NCI-H526 (cell line): ENCODE results near the gene TVP23B.
"Not testable (repeated sequence)": the region's sequence is repeated elsewhere in the genome, so short reads cannot be mapped to it uniquely, and the experiment has no call there.

ENCODE experiments used
- DNase-seq, 2 experiments: peaks; one replicate each; lab custom pipeline; 2025; lab: John Stamatoyannopoulos, UW

Gene TVP23B

DNA sequence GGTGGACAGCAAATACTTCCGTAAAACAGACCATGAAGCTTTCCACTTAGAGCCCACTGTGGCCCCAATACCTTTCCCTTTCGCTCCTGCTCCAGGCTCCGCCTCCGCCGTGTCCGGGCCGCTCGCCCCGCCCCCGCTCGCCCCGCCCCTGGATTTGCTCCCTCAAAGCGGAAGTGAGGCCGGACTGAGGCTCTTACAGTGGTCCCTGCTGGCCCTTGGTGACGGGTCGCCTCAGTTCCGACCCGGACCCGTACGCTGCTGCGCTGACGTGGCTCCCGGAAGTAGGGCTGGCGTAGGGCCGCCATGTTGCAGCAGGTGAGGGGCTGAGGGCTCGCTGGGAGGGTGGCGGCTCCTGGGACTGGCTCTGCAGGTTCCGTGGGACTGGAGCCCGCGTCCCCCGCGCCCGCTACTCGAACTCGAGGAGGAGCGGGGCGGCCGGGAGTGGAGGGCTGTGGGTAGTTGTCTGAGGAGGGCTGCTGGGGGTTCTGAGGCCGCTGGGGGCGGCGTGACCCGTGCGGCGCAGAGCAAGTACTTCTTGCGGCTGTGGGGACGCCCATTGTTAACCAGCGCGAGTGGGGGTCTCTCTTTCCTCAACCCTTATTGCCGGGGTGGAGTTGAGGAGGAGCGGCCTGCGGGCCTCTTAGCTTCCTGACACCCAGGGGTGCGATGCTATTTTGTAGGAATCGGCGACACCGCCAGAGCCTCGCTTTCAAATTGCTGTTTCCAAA lies at the start of gene TVP23B:
TSS of gene TVP23B (plus strand) at position 193 of the 728 bp plus-strand sequence. CDS start at position 304, 111 bp downstream.
- DNase-seq: peak; percentile 84 to 95

DNA sequence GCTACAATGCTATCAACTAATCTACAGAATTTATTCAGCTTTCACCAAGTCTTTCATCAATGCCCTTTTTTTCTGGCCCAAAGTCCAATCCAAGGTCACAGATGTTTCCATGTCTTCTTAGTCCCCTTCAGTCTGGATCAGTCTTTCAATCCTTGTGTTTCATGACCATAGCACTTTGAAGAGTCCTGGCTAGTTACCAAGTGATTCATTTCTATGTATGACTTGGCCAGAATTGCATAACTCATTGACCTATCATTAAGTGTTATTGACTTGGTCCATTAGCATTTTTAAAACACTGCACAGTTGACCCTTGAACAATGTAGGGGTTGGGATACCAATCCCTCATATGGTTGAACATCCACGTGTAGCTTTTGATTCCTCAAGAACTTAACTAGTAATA lies 48.5 kb upstream of the TVP23B start:
- not testable (repeated sequence) for DNase-seq

DNA sequence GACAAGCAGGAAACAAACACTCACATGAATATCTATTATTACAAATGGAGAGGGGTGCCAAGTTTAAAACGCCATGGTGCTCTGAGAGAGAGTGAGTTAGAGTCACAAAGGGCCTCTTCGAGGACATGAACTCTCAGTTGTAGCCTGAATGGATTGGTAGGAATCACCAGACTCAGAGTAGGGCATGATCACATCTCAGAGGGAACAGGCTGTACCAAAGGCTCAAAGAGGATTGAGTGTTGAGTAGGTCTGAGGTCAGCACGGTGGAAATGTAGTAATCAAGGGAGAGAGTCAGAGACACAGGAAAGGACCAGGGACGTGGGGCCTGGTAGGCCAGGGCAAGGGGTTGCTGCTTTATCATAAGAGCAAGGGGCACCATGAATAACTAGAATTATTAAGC lies 47.6 kb upstream of the TVP23B start:
- DNase-seq: not testable (repeated sequence)

DNA sequence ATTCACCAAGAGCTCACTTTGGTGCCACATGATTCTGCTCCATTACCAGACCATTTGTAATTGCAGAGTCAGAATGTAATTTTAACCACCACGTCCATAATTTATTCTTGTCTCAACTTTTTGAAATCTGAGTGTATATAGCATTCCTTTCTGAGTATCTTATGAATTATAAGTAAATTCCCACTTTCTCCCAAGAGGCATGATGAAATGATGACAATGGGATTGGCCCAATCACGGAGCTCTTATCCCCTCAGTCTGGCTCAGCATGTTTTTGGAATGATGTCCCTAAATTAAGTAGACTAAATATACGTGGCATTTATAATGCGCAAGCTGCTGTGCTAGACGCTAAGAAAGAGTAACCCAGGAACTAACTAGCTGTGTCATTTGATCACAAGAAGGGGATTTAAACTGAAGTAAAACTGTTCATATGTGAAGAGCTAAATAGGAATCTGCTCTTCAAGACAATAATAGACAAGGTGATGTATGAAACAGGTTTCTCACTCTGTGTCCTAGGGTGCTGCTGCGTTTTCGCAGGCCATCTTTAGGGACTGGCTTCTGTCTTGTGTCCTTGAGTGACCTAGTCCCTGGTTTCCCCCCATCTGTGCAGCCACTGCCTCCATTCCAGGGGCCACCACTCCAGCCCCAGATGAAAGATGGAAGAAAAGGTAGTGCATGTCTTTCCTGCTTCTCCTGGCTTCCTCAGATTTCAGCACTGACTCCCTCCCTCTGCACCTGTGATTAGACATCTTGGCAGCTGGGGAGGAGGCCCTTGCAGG lies 41.2 kb upstream of the TVP23B start:
- not testable (repeated sequence) for DNase-seq

DNA sequence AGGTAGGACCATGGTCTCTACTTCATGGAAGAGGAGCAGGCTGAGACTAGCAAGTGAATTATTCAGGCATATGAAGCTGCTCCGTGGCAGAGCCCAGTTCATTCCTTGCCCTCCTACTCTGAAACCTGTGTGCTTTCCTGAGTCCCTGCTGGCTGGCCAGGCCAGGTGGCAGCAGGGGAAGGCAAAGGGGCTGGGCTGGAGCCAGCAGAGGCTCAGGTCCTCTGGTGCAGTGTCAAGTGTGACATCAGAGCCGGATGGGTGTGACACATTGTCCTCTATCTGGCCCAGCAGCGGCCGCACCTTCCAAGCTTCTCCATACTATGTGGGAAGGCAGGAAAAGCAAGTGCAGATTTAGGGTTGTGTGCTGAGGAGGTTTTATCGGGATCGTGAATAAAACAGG lies 39.8 kb upstream of the TVP23B start:
- not testable (repeated sequence) for DNase-seq

DNA sequence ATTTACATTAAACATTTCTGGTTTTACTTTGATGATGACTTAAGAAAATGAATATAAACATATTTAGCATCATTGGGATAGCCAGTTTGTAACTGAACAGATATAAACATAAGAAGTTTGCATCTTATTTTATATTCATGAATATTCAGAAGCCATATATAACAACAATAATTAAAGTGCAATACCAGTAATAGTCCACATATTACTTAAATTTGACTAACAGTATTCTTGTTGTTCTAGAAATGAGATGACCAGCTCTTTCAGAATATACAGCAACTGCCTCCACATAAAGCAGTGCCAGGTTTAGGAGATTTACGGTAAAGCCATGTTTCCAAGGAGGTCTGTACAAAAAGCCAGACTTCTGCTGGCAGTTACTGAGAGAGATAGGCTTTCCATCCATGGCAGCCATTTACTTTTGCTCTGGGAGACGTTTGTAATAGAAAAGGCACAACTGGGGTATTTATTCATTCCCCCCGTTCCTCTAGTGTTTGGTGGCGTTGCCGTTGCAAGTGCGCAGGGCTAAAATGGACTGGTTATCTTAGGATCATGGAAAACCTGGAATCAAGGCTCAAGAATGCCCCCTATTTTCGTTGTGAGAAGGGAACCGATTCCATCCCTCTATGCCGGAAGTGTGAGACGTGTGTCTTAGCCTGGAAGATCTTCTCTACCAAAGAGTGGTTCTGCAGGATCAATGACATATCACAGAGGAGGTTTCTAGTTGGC lies 37.1 kb upstream of the TVP23B start, which contains the start of gene FBXW10:
TSS of gene FBXW10 (plus strand) at position 356 of the 723 bp plus-strand sequence. CDS start at position 547, 191 bp downstream.
- DNase-seq: not testable (repeated sequence)

DNA sequence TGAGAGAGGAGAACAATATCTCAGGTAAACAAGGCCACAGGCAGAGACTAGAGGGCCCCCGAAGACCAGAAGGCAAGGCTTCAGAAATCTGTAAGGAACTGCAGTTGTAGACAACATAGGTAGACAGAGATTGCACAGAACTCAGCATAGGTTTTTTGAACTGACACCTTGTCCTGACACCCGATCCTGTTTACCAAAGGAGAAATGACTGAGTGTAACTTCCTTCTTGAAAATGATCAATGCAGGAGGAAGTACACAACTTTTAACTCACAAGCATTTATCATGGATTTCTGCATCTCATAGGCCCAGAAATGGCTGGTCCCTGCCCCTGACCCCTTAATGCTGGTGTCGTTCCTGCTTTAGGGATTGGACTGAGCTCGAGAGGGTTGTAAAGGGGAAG lies 36.3 kb upstream of the TVP23B start:
- DNase-seq: not testable (repeated sequence)

DNA sequence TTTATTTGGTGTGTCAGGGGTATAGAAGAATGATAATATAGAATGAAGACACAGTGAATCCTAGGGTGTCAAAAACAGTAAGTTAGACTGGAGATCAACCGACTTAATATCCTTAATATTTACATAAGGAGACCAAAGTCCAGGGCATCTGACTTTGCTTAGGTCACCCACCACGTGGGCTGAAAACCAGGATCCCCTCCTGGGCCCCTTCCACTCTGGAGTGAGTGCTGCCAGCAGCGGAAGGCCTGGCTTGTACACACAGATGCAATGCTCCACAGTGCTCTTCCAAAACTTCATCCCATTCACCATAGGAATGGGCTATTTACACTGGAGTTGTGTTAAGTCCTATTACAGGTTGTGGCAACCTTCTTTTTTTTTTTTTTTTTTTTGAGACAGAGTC lies 34.4 kb upstream of the TVP23B start:
- not testable (repeated sequence) for DNase-seq

DNA sequence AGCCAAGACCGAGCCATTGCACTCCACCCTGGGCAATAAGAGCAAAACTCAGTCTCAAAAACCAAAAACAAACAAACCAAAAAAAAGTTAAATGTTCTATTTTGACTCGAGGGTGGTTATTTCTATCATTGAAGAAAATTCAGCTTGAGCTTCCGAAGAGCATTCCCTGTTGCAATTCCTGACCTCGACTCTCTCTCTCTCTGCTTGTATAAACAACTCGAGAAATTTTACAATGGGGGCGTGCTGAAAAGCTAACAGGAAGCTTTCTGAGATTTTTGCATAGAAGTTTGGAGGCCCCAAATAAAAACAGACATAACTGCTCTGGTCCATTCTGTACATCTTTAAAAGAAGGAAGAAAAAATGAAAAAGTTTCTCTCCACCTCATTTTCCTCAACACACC lies 33.5 kb upstream of the TVP23B start:
- DNase-seq: not testable (repeated sequence)

DNA sequence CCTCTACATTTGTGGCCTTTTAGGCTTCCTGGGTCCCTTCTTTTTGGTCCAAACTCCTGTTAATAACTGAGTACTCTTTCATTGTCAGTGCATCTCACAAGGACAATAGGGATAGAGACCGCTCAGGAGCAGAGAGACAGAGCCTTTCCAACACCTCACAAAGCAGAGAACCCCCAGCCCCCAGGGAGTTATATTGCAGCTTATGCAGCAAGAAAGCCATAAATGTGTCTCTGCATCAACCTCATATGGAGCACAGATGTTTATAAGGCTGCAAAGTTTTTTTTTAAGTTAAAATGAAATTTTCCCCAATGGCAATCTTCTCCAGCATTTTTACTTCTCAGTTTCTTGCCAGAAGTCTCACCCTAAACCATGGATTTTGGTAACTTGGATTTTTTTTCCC lies 30.7 kb upstream of the TVP23B start:
- DNase-seq: not testable (repeated sequence)

DNA sequence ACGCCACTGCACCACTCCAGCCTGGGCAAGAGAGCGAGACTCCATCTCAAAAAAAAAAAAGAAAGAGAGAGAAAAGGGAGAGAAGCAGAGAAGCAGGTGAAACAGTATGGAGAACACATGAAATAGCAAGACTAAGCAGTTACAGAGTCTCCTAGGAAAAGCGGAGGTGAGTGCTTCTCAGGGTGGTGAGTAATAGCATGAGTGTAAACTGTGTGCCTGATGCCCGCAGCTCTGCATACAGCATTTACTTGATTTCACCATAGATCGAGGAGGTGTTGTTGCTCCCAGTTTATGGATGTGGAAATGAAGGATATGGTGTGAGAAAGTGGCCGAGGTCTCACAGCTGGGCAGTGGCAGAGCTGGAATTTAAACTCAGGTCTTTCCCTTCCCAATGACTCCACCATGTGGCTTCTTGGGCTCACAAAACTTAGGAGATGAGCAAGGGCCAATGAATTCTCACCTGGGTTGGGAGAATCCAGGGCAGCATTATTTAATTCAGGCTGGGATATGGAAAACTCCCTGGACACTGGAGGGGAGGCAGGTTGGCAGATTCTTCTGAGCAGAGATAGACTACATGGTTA lies 27.1 kb upstream of the TVP23B start:
- not testable (repeated sequence) for DNase-seq

DNA sequence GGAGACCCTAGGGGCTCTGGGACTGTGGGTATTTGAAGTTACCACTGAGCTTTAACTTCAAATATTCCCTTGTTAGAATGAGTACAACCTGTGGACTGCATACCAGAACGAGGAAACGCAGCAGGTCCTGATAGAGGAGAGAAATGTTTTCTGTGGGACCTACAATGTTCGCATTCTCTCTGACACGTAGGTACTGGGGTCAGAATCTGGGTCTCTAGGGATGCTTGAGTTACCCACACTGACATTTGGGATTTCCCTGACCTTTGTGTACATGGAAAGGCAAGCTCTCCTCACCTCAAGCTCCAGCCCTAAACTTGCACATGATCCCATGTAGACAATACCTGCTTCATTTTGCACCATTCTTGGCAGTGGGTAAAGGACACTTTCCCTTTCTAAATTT lies 25.0 kb upstream of the TVP23B start:
- DNase-seq: not testable (repeated sequence)

DNA sequence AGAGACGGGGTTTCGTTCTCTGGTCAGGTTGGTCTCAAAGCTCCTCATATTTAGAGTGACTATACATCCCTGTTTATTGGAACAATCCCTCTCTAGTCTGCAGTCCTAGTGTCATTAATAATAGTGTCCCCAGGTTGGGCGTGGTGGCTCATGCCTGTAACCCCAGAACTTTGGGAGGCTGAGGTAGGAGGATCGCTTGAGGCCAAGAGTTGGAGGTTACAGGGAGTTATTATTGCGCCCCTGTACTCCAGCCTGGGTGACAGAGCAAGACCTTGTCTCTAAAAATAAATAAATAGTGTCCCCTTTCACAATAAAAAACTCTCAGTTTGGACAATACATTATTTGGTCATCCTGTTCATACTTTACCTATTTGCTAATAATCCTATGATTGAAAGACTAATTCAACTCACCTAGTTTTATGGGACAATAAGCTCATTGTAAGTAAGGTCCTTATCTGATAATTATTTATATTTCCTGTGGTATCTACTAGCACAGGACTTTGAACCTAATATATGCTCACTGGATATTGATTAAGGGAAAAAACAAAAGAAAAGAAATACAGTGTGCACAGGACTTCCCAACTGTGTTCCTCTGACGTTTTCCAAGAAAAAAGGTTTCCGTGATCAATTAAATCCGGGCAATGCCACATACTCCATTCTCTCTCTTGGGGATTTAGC lies 23.5 kb upstream of the TVP23B start:
- DNase-seq: not testable (repeated sequence)

DNA sequence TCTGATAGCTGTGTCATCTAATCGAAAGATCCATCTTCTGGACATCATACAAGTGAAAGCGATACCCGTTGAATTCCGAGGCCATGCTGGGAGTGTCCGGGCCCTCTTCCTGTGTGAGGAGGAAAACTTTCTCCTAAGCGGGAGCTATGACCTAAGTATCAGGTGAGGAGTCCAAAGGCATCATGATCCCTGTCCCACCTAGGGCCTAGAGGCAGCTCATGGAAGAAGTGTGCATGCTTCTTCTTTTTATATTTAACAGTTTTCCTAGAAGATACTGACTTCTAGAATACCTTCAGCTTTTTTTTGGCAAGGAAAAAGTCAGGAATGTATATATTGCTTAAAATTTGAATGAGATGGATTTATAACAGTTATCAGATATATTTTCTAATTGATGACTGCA lies 22.6 kb upstream of the TVP23B start:
- DNase-seq: not testable (repeated sequence)

DNA sequence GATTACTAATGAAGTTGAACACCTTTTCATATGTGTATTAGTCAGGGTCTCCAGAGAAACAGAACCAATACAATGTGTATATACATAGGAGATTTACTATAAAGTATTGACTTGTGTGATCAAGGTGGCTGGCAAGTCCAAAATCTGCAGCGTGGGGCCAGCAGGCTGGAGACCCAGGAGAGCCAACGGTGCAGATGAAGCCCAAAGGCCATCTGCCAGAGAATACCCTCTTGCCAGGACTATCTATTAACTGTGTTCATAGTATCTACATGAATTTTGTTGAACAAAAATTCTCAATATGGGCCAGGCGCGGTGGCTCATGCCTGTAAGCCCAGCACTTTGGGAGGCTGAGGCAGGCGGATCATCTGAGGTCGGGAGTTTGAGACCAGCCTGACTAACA lies 20.8 kb upstream of the TVP23B start:
- not testable (repeated sequence) for DNase-seq

DNA sequence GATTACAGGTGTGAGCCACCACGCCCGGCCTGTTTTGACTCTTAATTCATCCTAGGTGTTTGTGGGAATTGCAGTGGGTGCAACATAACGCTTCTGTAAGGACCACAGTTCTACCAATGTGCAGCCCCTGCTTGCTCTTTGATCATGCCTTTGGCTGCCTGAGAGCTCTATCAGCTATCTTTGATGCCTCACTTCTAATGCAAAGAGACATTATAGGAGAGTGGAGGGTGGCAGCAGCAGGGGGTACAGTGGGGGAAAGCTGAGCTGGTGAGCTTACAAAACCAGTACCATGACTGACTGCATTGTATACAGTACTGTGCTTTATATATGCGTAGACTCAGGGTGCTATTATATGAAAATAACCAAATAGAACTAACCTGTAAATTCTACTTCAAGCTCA lies 10.4 kb upstream of the TVP23B start:
- DNase-seq: not testable (repeated sequence)

DNA sequence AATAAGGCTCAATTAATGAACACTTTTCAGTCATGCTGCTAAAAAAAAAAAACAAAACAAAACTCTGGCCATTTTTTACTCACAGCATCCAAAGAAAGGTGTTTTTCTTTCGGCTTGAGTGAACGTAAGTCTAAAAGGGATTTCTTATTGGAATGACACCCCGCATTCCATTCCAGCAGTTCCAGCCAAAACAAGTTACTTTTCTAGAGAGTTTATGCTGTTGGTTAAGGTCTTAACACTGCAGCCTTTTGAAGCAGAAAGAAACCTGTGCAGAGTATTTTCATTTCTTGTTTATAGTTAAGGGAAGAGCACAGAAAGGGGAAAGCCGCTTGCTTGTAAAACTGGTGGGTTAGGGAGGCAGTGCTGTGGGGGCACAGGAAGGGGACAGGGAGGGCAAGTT lies 9.9 kb upstream of the TVP23B start:
- not testable (repeated sequence) for DNase-seq

DNA sequence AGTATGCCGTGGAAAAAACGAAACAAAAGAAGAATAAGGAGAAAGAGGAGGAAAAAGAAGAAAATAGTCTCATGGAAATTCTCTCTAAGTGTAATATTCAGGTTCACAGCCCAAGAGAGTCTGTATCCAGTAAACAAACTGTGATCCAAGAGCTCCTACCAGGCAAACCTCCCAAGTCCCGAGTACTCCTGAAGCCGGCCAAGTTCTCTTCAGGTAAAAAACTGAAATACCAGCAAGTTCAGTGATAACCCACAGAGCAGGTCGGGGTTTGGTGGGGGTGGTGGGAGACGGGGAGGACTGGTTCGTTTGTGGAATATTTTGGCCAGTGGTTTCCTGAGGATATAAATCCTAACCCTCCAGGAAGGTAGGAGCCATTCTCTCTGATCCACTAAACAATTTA lies 8.5 kb upstream of the TVP23B start:
- DNase-seq: no peak

DNA sequence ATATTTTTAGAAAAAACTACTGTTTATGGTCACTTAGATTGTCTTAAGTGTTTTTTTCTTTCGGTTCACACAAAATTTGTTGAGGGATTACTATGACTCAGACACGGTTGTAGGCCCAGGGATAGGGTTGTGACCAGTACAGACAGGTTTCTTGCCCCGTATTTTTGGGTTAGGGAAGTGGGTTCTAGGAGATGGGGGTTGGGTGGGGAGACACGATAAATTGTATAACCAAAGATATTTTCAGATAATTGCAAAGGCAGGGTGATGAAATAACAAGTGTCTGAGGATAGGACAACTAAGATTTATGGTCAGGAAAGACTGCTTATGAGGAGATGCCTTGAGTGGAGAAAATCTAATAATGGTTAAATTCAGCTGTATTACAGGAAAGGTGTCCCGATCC lies 822 bp downstream of the TVP23B start:
- not testable (repeated sequence) for DNase-seq

DNA sequence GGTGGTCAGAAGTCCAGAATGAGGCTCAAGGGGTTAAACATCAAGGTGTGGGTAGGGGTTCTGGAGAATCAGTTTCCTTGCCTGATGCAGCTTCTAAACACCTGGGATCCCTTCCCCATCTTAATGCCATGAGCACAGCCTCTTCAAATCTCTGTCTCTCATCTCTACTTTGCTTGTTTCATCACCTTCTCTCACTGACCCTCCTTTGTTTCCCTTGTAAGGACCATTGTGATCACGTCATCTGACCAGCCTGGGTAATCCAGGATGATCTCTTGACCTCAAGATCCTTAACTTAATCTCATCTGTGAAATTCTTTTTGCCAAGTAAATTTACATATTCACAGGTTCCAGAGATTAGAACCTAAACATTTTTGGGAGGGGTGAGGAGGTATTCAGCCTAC lies 5.0 kb downstream of the TVP23B start:
- DNase-seq: not testable (repeated sequence)

DNA sequence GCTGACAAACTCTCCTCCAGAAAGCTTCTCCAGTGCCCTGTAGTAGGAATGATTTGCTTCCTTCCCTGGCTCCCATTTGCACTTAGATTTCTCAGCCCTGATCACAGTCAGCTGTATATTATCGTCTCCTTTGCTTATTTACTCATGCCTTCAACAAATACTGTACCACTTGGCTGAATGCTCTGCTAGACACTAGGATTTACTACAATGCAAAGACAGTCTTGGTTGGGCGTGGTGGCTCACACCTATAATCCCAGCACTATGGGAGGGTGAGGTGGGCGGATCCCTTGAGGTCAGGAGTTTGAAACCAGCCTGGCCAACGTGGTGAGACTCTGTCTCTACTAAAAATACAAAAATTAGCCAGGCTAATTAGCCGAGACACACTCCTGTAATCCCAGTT lies 5.9 kb downstream of the TVP23B start:
- DNase-seq: not testable (repeated sequence)
